Metanephros (tissue), 2 donors: ENCODE data around the gene CYS1. TPM values are rescaled to one million over a fixed set of nuclear protein-coding genes. Genes with fewer than 3 reads are reported as not detected.

Experiments
- small RNA-seq: library from RNA; depleted of rRNA; stranded (forward); fragments of <200 nt; gene quantifications from one replicate; pipeline ENCODE3, GENCODE V24; 2014; ENCODE audit warnings: low replicate concordance
- total RNA-seq: library from RNA; depleted of rRNA; stranded (reverse); fragments of >200 nt; gene quantifications from one replicate; pipeline ENCODE4 v1.2.3, GENCODE V29; 2014

The CYS1 gene, protein sequence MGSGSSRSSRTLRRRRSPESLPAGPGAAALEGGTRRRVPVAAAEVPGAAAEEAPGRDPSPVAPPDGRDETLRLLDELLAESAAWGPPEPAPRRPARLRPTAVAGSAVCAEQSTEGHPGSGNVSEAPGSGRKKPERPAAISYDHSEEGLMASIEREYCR
- total RNA-seq, result 151 TPM

GRCh38 chr2:10079870-10080535 is at the start of gene CYS1:
Gene CYS1, minus strand, starts transcription at chr2:10080411. Its CDS starts 188 bp downstream, at chr2:10080223.

DNA sequence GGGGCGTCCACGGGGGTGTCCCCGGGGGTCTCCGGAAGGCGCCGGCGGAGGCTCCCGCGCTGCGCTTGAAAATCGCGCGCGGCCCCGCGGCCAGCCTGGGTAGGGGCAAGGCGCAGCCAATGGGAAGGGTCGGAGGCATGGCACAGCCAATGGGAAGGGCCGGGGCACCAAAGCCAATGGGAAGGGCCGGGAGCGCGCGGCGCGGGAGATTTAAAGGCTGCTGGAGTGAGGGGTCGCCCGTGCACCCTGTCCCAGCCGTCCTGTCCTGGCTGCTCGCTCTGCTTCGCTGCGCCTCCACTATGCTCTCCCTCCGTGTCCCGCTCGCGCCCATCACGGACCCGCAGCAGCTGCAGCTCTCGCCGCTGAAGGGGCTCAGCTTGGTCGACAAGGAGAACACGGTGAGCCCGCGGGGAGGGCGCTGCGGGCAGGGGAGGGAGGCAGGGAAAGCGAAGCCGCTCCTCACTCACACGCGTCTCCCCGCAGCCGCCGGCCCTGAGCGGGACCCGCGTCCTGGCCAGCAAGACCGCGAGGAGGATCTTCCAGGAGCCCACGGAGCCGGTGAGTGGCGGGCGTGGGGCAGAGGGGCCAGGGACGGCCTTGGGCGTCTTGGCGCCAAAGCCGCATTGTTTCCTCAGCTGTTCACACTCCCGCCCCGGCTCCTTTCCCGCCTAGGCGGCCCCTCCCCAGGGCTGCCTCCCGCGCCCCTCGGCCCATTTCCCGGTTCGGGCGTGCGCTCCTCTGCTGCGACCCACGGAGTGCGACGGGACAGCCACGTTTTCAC is 42.5 kb upstream of the CYS1 start, which contains the start of gene RRM2:
RRM2 (plus strand) TSS at position 240 of the 781 bp plus-strand sequence; CDS start at position 300, 60 bp downstream.

GRCh38 chr2:10043256-10043905 is 36.8 kb downstream of the CYS1 start, which contains the start of gene KLF11:
Gene KLF11, plus strand, starts transcription at chr2:10043550. Its CDS starts 167 bp downstream, at chr2:10043717.

Small RNA genes lying within 50 kb of the gene (small RNA-seq; reads per million reads assigned to genes)
- not detected for gene RF00568

Other genes with a start within 250 kb of the CYS1 start
- gene TAF1B, start 236.9 kb downstream of the CYS1 start, total RNA-seq, result 37.7 TPM
- gene GRHL1, start 128.7 kb downstream of the CYS1 start, total RNA-seq, result 5.4 TPM
- gene KLF11, start 36.9 kb downstream of the CYS1 start, total RNA-seq, result 18.2 TPM
- gene RRM2, start 42.3 kb upstream of the CYS1 start, total RNA-seq, result 26.7 TPM
- gene HPCAL1, start 222.5 kb upstream of the CYS1 start, total RNA-seq, result 30.1 TPM